OCI-LY1 (cell line): ENCODE measurements around the gene STK25.

Experiments used
- H2AFZ ChIP-seq: fragments of 200-600 bp; sonication (generic), shearing (Covaris generic); 2 replicates; pipeline ENCODE4 v1.6.0; 2014; ENCODE audit warnings: antibody characterized with exemption, mild to moderate bottlenecking, low read length
- H3F3A ChIP-seq: fragments of 200-600 bp; sonication (generic), shearing (Covaris generic); 2 replicates; pipeline ENCODE4 v1.6.0; 2014; ENCODE audit warnings: mild to moderate bottlenecking, antibody characterized with exemption, low read length, moderate library complexity; ENCODE audit not compliant: insufficient read depth
- H3K27ac ChIP-seq: fragments of 200-600 bp; sonication (generic); 2 replicates; pipeline ENCODE4 v1.5.1; 2014; ENCODE audit warnings: low read length, mixed run types, mild to moderate bottlenecking, low read depth; ENCODE audit not compliant: poor library complexity, severe bottlenecking
- H3K27me3 ChIP-seq: fragments of 200-600 bp; sonication (generic); 2 replicates; pipeline ENCODE4 v1.6.0; 2014; ENCODE audit warnings: antibody characterized with exemption, mild to moderate bottlenecking, low read length, moderate library complexity; ENCODE audit not compliant: insufficient read depth
- H3K36me3 ChIP-seq: fragments of 200-600 bp; sonication (generic); 2 replicates; pipeline ENCODE4 v1.6.1; 2014; ENCODE audit warnings: mild to moderate bottlenecking, antibody characterized with exemption, low read length, moderate library complexity, mixed read lengths; ENCODE audit not compliant: insufficient read depth
- H3K4me1 ChIP-seq: fragments of 200-600 bp; sonication (generic); 2 replicates; pipeline ENCODE4 v1.5.1; 2014; ENCODE audit warnings: mild to moderate bottlenecking, low read length, moderate library complexity; ENCODE audit not compliant: insufficient read depth, severe bottlenecking
- H3K4me2 ChIP-seq: fragments of 200-600 bp; sonication (generic), shearing (Covaris generic); 2 replicates; pipeline ENCODE4 v1.6.1; 2014; ENCODE audit warnings: low read length
- H3K4me3 ChIP-seq: fragments of 200-600 bp; sonication (generic); 2 replicates; pipeline ENCODE4 v1.5.1; 2014; ENCODE audit warnings: low read length, low read depth, mild to moderate bottlenecking, mixed read lengths; ENCODE audit not compliant: poor library complexity, severe bottlenecking
- H3K79me2 ChIP-seq: fragments of 200-600 bp; shearing (Covaris generic); 2 replicates; pipeline ENCODE4 v1.6.1; 2016; ENCODE audit warnings: mixed run types, low read length, mixed read lengths; ENCODE audit not compliant: insufficient read depth
- H3K9ac ChIP-seq: fragments of 200-600 bp; sonication (generic), shearing (Covaris generic); 2 replicates; pipeline ENCODE4 v1.6.1; 2014; ENCODE audit warnings: mild to moderate bottlenecking, low read length, mixed read lengths
- H3K9me2 ChIP-seq: fragments of 200-600 bp; sonication (generic), shearing (Covaris generic); 2 replicates; pipeline ENCODE4 v1.6.1; 2014; ENCODE audit warnings: low read depth, mild to moderate bottlenecking, low read length, mixed read lengths
- H3K9me3 ChIP-seq: fragments of 200-600 bp; shearing (Covaris generic); 2 replicates; pipeline ENCODE4 v1.6.1; 2014; ENCODE audit warnings: low read length, mixed read lengths
- H4K20me1 ChIP-seq: fragments of 200-600 bp; sonication (generic), shearing (Covaris generic); 2 replicates; pipeline ENCODE4 v1.6.0; 2016; ENCODE audit warnings: mild to moderate bottlenecking, low read length; ENCODE audit not compliant: insufficient read depth
- EZH2 ChIP-seq: fragments of 200-600 bp; sonication (generic), shearing (Covaris generic); IDR thresholded peaks from 2 replicates; pipeline ENCODE4 v1.8.0; 2017; ENCODE audit warnings: borderline replicate concordance, mixed run types, mild to moderate bottlenecking, antibody characterized with exemption, low read length, moderate library complexity, mixed read lengths
- TF ChIP-seq, protein P1 (sequence below): fragments of 200-600 bp; sonication (generic), shearing (Covaris generic); IDR thresholded peaks from 2 replicates; pipeline ENCODE4 v1.5.1; 2017; ENCODE audit warnings: mild to moderate bottlenecking, antibody characterized with exemption, low read length, moderate library complexity, mixed read lengths

Gene STK25

GRCh38 chr2:241554610-241555322, 46.4 kb upstream of the STK25 start:
- Histone ChIP-seq H3K4me2 (no peak overlapping the region), H4K20me1 (no peaks in the 10 kb centered on the region), H3K36me3 (no peaks in the 10 kb centered on the region), H3K9me3 (no peaks in the 10 kb centered on the region), H3K27me3 (no peaks in the 10 kb centered on the region; the same call in 1 of the 2 replicates), H3K79me2 (no peaks in the 10 kb centered on the region), H3F3A (no peaks in the 10 kb centered on the region), H3K9me2 (no peaks in the 10 kb centered on the region), H3K9ac (no peak overlapping the region), H2AFZ (no peak overlapping the region), H3K27ac (no peak overlapping the region), H3K4me3 (no peak overlapping the region), H3K4me1 (no peaks in the 10 kb centered on the region)
- TF ChIP-seq EZH2: no peak
- TF ChIP-seq, protein P1, sequence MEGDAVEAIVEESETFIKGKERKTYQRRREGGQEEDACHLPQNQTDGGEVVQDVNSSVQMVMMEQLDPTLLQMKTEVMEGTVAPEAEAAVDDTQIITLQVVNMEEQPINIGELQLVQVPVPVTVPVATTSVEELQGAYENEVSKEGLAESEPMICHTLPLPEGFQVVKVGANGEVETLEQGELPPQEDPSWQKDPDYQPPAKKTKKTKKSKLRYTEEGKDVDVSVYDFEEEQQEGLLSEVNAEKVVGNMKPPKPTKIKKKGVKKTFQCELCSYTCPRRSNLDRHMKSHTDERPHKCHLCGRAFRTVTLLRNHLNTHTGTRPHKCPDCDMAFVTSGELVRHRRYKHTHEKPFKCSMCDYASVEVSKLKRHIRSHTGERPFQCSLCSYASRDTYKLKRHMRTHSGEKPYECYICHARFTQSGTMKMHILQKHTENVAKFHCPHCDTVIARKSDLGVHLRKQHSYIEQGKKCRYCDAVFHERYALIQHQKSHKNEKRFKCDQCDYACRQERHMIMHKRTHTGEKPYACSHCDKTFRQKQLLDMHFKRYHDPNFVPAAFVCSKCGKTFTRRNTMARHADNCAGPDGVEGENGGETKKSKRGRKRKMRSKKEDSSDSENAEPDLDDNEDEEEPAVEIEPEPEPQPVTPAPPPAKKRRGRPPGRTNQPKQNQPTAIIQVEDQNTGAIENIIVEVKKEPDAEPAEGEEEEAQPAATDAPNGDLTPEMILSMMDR: no peak

DNA sequence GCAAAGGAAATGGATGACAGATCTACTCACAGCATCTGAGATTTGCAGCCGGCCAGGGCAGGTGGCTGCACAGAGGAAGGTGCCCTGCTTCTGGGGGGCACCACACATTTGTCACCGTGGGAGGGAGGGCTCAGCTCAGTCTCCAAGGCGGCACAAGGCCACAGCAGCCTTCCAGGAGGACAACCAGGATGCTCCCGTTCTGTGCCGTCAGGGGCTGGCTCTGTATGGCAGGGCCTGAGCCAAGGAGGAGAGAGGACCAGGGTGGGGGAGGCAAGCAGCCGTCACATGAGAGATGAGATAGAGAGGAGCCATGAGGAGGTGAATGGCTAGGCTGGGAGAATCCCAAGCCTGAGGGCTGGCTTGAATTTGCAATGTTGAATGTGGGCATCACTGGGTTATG, 45.6 kb upstream of the STK25 start:
- Histone ChIP-seq H2AFZ (no peak overlapping the region), H3F3A (no peaks in the 10 kb centered on the region), H4K20me1 (no peaks in the 10 kb centered on the region), H3K9me3 (no peaks in the 10 kb centered on the region), H3K4me3 (no peak overlapping the region), H3K4me2 (no peak overlapping the region), H3K27me3 (no peaks in the 10 kb centered on the region; the same call in 1 of the 2 replicates), H3K27ac (no peak overlapping the region), H3K9me2 (no peaks in the 10 kb centered on the region), H3K4me1 (no peaks in the 10 kb centered on the region), H3K79me2 (no peaks in the 10 kb centered on the region), H3K9ac (no peak overlapping the region), H3K36me3 (no peaks in the 10 kb centered on the region)
- TF ChIP-seq EZH2: no peak
- TF ChIP-seq, protein P1: no peak

DNA sequence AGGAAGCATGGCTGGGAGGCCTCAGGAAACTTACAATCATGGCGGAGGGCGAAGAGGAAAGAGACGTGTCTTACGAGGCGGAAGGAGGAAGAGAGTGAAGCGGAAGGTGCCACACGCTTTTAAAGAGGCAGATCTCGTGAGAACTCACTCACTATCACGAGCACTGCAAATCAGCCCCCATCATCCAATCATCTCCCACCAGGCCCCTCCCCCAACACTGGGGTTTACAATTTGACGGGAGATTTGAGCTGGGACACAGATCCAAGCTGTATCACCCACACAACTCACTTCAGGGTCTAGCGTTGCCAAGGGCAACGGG, 45.1 kb upstream of the STK25 start:
- H3K27ac ChIP-seq: no peak overlapping the region
- H3K27me3 ChIP-seq: no peaks in the 10 kb centered on the region; the same call in 1 of the 2 replicates
- no peaks in the 10 kb centered on the region for H3K4me1 ChIP-seq

More for the DNA sequence above, 45.1 kb upstream of the STK25 start:
- H3K4me3 ChIP-seq: no peak overlapping the region
- no peaks in the 10 kb centered on the region for H3K9me2 ChIP-seq
- no peak overlapping the region for H2AFZ ChIP-seq
- H3K79me2 ChIP-seq: no peaks in the 10 kb centered on the region
- H3K36me3 ChIP-seq: no peaks in the 10 kb centered on the region
- H4K20me1 ChIP-seq: no peaks in the 10 kb centered on the region
- H3K4me2 ChIP-seq: no peak overlapping the region
- no peaks in the 10 kb centered on the region for H3F3A ChIP-seq
- no peaks in the 10 kb centered on the region for H3K9me3 ChIP-seq
- TF ChIP-seq, protein P1: no peak
- no peak for TF ChIP-seq EZH2
- H3K9ac ChIP-seq: no peak overlapping the region
